ENCODE results near the gene CD99.

DNA sequence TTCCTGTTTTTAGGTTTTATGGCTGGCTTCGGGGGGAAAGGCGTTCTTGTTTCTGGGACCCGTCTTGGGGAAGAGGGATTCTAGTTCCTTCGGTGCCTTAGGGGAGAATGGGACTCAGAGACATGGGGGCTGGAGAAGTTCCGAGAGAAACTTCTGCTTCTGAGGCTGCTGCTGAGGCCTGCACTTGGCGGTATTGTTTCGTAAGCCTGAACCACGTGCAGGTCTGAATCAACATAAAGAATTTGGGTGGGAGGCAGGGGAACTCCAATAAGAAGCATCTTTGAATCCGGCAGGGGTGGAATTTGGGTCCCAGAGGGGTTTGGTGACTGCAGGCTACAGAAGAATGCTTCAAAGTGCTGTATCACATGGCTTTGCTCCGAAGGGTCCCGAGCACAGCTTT, 75.8 kb downstream of the CD99 start:
- TF ChIP-seq, protein P1, sequence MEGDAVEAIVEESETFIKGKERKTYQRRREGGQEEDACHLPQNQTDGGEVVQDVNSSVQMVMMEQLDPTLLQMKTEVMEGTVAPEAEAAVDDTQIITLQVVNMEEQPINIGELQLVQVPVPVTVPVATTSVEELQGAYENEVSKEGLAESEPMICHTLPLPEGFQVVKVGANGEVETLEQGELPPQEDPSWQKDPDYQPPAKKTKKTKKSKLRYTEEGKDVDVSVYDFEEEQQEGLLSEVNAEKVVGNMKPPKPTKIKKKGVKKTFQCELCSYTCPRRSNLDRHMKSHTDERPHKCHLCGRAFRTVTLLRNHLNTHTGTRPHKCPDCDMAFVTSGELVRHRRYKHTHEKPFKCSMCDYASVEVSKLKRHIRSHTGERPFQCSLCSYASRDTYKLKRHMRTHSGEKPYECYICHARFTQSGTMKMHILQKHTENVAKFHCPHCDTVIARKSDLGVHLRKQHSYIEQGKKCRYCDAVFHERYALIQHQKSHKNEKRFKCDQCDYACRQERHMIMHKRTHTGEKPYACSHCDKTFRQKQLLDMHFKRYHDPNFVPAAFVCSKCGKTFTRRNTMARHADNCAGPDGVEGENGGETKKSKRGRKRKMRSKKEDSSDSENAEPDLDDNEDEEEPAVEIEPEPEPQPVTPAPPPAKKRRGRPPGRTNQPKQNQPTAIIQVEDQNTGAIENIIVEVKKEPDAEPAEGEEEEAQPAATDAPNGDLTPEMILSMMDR (IDR thresholded peaks at IDR 0.05; ENCODE audit: extremely low read depth in 1 of 2, insufficient read depth in 1 of 2, low read depth in 1 of 2, low read length in 2 of 2) = no peak
- TF ChIP-seq POLR2AphosphoS5 (IDR thresholded peaks at IDR 0.05; ENCODE audit: insufficient read depth, low read depth, low read length) = no peak

Measured in endothelial cell of umbilical vein (primary cell).